Coronary artery (tissue), 2 donors: ENCODE data around the gene IMMT.

ENCODE experiments used
- DNase-seq: peaks from one replicate; pipeline ENCODE4 v3.0.0-alpha.2; 2017; ENCODE audit warnings: low spot score
- H3K27ac ChIP-seq, 2 donors: fragments of 200-600 bp; sonication (generic); one replicate each; pipeline ENCODE4 v1.5.1; 2016 to 2019
- H3K4me3 ChIP-seq: fragments of 200-600 bp; sonication (generic); 2 replicates; pipeline ENCODE4 v1.5.1; 2016; ENCODE audit warnings: mild to moderate bottlenecking, moderate library complexity
- CTCF ChIP-seq: fragments of 200-600 bp; sonication (generic); IDR thresholded peaks from one replicate; pipeline ENCODE4 v1.5.1; 2019; ENCODE audit warnings: antibody characterized with exemption

The IMMT gene

GRCh38 chr2:86135653-86136052 lies 59.6 kb downstream of the IMMT start:
- H3K27ac ChIP-seq = no peak overlapping the region
- no peak for TF ChIP-seq CTCF
- DNase-seq = no peak
- no peak overlapping the region for H3K4me3 ChIP-seq

- DNase-seq = no peak
- H3K27ac ChIP-seq = no peak overlapping the region
- no peak for TF ChIP-seq CTCF
- no peak overlapping the region for H3K4me3 ChIP-seq
These were observed 60.6 kb downstream of the IMMT start for GRCh38 chr2:86134709-86135108.

GRCh38 chr2:86124683-86125082 lies 70.6 kb downstream of the IMMT start:
- Histone ChIP-seq H3K27ac (no peak overlapping the region), H3K4me3 (no peak overlapping the region)
- TF ChIP-seq CTCF = no peak
- no peak for DNase-seq

GRCh38 chr2:86123328-86123925 lies 71.8 kb downstream of the IMMT start:
- no peak for DNase-seq

GRCh38 chr2:86118130-86118529 lies 77.1 kb downstream of the IMMT start:
- Histone ChIP-seq H3K27ac (no peak overlapping the region), H3K4me3 (no peak overlapping the region)
- TF ChIP-seq CTCF = no peak
- DNase-seq = no peak

More at GRCh38 chr2:86123328-86123925, 71.8 kb downstream of the IMMT start:
- TF ChIP-seq CTCF = no peak
- no peak overlapping the region for H3K4me3 ChIP-seq
- H3K27ac ChIP-seq = no peak overlapping the region

GRCh38 chr2:86107031-86107430 lies 88.2 kb downstream of the IMMT start:
- TF ChIP-seq CTCF = no peak
- DNase-seq = no peak
- peak overlapping the region; percentile 87 for H3K4me3 ChIP-seq
- H3K27ac ChIP-seq = no peak overlapping the region
